NCI-H524 treated with DMSO at 0.1 percent for 48 hours (cell line): Measurements from ENCODE around the gene ESPL1.

Source experiments
- DNase-seq: peaks from one replicate; lab custom pipeline; 2025; lab: John Stamatoyannopoulos, UW

Gene ESPL1

DNA sequence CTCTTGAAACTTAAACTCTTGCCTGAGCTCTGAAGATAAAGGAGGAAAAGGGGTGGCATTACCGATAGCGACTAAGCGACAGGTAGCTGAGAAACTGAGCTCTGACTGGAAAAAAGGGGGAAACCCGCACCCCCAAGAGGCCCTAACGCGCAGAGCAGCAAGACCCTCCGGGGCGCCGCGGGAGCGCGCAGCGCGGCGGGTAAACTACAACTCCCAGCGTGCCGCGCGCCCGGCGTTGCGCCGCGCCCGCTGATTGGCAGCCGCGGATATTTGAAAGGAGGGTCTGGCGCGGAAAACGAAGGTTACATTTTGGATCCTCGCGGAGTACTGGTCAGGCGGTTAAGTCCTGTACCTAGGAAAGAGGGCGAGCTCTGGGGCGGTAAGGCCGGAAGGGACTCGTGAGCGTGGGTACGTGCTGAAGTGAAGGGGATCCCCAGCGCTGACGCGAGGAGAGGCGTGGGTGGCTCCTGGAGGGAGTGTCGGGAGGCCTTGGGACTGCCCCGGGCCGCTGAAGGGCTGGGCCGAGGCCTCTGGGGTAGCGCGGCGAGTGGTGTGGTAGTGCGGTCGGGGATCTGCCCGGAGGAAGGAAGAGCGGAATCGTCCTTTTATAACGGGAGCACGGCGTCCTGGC, at the start of gene ESPL1:
Gene ESPL1 (plus strand): TSS at position 301 of the 631 bp plus-strand sequence. CDS start 468 bp downstream, outside the sequence.
- DNase-seq: peak; percentile 20

DNA sequence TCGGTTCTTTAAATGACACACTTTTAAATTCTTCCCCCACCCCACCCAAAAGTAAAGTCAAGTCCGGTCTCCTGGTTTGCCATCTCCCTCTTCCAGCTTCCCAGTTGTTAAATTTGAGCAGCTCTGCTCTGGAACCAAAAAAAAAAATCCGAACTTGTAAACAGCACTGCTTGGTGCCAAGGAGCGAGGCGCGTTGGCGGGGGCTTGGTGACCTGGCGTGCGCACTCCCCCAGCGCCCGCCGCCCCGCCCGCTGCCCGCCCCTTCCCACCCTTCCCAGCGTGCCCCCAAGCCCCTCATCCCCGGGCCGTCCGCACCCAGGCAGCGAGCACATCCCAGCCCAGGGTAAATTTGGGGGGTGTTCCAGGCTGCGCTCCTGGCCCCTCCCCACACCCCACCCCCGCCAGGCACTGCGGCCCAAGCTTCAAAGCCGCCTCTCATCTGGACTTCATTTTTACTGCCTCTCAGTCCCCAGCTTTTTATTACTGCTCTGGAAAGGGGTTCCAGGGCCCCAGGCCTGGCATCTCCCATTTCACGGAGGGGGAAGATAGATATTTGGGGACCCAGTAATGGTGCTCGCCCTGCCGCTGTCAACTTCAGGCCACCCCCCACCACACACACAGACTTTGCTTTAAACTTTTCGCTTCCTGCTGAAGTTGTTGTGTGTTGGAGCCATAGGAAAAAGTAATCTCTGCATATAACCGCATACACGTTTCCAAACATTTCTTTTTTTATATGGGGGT, 49.4 kb upstream of the ESPL1 start:
- DNase-seq: no peak

GRCh38 chr12:53219292-53219955, 48.7 kb upstream of the ESPL1 start:
- no peak for DNase-seq

GRCh38 chr12:53219956-53220693, 48.0 kb upstream of the ESPL1 start:
- no peak for DNase-seq

GRCh38 chr12:53220694-53221202, 47.4 kb upstream of the ESPL1 start:
- DNase-seq: peak; percentile 49

DNA sequence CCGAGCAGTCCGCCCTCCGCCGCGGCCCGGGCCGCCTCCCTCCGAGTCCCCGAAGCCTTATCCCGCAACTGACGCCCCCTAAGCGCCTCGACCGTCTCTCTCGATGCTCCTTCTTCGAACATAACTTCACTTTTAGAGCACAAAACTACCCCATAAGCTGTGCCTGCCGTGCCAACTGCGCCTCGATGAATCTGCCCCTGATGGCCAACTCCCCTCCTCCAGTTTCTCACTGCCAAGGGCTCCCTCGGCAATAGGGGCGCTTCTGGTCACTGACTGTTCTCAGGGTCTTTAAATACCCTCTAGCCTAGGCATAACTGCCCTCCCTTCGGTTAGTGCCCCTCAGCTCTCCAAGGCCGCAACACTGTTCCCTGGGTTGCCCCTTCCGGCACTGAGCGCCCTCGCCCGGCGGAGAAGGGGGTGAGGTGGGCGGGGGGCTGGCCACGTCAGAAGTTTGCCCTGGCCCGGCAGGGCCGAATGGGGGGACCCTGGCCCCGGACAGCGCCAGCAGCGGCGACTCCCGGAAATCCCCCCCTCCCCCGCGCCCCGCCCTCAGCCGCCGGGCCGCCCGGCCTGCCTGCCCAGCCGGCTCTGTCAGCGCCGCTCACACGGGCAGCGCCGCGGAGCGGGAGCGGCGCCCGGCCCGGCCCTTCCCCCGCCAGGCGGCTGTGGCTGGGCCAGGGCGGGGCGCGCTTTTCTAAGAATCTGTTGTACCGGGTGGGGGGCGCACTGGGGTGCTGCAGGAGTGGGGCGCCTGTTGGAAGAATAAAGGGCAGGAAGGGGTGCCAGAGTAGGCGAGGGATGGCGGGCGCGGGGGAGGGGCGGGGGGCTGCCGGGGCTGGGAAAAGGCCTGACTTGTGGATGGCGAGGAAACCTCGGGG, 46.7 kb upstream of the ESPL1 start:
- no peak for DNase-seq

- DNase-seq: no peak
Measured at GRCh38 chr12:53222170-53222721, 45.9 kb upstream of the ESPL1 start.

GRCh38 chr12:53222806-53223261, 45.3 kb upstream of the ESPL1 start:
- no peak for DNase-seq

DNA sequence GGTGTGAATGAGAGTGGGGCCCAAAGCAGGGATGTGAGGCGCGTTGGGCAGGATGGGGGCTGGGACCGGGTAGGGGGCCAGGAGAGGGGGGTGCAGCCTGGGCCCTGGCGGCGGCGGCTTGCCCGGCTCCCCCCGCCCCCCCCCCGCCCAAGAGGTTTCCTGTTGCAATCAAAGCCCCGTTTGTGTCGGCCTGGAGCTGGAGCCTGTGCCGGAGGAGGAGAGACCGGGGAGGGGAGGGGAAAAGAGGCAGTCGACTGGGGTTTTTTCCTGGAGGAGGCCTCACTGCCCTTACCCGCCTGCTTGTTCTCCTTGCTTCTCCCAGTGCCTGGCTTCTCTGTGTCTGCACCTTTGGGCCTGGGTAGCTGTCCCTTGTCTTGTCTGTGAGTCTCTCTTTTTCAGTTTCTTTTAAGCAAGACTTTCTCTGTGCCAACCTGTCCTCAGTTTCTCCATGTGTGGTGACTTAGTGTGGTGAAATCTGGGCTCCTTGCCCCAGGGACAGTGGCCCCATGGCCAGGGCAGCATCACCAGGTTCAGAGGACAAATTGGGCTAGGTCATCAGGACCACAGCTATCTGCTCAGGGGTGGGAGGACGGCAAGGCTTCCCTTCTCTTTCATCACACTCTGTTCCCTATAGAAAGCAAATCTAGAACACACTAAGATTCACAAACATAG, 44.6 kb upstream of the ESPL1 start:
- no peak for DNase-seq

DNA sequence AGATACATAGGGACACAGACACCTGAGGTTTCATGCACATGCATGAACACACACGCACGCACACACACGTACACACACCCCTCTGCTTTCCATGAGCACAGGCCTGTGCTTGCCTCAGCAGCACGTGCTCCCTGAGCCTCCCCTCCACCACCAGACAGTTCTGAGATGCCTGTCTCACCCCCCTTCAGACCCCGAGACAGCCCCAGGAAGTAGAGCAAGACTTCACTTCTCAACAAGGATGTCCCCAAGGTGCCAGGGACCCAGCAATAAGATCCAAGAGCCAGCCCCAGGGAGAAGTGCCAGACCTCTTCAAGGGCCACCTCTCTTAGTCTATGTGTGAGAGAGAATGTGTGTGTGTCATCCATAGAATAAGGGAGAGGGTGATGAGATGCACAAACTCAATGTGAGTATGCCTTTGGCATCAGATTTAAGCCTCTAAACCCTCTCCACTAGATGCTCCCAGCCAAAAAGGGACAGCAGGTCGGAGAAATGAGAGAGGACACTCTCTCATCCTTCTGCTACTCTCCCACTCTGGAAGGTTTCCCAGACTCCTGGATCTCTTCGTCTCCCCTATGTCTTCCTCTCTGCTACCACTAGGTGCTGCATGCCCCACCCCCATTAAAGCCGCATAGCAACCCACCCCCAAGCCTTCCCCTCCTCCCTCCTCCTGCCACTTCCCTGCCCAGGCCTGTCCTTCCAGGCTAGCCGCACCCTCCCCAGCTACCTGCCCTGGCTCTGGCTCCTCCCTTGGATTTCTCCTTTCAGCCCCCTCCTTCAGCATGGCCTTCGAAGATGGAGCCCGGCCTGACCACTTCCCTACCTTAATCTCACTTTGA, 43.8 kb upstream of the ESPL1 start:
- DNase-seq: no peak

DNA sequence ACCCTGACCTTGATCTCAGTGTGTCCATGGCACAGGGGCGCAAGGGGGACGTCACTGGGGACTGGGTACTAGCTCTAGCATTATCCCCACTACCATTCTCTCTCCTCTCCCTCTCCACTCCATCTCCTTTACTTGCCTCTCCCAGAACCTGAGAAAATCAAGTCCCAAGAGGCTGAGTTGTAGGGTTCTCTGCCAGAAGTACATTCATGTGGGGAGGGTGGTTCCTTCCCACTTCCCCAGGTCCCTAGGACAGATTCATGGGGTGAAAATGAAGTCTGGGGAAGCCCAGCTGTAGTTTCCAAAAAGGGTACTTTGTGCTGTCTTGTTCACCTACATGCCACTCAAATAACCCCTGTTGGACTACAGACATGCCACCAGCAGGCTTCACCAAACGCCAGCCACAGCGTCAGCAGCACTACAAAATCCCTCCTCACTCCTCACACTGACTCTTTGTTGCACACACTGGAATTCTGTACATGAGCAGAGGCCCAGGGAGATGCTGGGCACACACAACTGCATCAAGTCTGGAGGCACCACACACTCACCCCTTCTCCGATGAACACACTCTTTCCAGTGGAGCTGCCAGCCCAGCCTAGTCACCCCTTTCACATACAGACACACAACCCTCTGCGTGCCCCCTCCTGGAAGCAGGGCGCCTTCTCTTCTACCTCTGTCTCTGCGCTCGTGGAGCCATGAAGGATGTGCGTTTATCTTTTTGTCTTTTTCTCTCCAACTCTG, 43.0 kb upstream of the ESPL1 start:
- no peak for DNase-seq

GRCh38 chr12:53225635-53226424, 42.3 kb upstream of the ESPL1 start:
- no peak for DNase-seq

GRCh38 chr12:53226815-53227214, 41.3 kb upstream of the ESPL1 start:
- DNase-seq: no peak

- no peak for DNase-seq
Measured at GRCh38 chr12:53227341-53227740, 40.8 kb upstream of the ESPL1 start.

GRCh38 chr12:53227836-53228235, 40.3 kb upstream of the ESPL1 start:
- DNase-seq: no peak

DNA sequence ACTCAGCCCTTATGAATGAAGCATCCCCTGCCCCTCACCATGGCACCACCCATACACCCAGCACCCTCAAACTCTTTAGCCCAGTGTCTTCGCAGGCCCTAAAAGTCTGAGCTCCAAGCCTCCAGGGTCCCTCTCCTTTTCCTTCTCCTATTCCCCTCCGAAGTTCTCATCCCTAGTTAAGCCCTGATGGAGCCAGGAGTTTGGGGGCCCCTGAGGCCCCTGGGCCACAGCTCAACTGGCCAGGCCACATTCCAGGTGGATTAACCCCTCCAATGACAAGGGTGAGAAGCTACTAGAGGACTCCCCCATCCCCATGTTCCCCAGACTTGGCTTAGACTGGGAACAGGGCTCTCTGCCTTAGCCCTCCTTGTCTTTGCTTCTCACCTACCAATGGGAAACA, 38.6 kb upstream of the ESPL1 start:
- DNase-seq: no peak

GRCh38 chr12:53230108-53230845, 37.8 kb upstream of the ESPL1 start:
- no peak for DNase-seq
